Forelimb muscle (tissue), 1 donor: ENCODE results near the gene FAM170A. TPM values are rescaled to one million over a fixed set of nuclear protein-coding genes. Genes with fewer than 3 reads are reported as not detected.

Source experiments
- DNase-seq: peaks from one replicate; pipeline ENCODE4 v3.0.0-alpha.2; 2013; ENCODE audit warnings: low read depth
- polyA plus RNA-seq: library from polyadenylated mRNA; unstranded; fragments of 120-200 nt; gene quantifications from one replicate; pipeline ENCODE4 v1.2.1, GENCODE V29; 2013; ENCODE audit not compliant: insufficient read length

The FAM170A gene
- not detected for polyA plus RNA-seq

GRCh38 chr5:119629339-119629738 lies at the start of gene FAM170A:
TSS of gene FAM170A (plus strand) at chr5:119629558. CDS start at chr5:119629769, 211 bp downstream.
- no peak for DNase-seq

GRCh38 chr5:119582987-119583386 lies 46.4 kb upstream of the FAM170A start:
- no peak for DNase-seq

- DNase-seq = no peak
Measured at GRCh38 chr5:119583684-119584083, 45.7 kb upstream of the FAM170A start.

- DNase-seq = no peak
Measured at GRCh38 chr5:119596046-119596445, 33.3 kb upstream of the FAM170A start.

GRCh38 chr5:119597728-119598298 lies 31.5 kb upstream of the FAM170A start:
- DNase-seq = no peak

GRCh38 chr5:119613937-119614336 lies 15.4 kb upstream of the FAM170A start:
- DNase-seq = no peak

- DNase-seq = no peak
Measured at GRCh38 chr5:119614838-119615237, 14.5 kb upstream of the FAM170A start.

- DNase-seq = no peak
Measured at GRCh38 chr5:119626086-119626485, 3.3 kb upstream of the FAM170A start.

GRCh38 chr5:119630752-119631440 lies 1.5 kb downstream of the FAM170A start:
- no peak for DNase-seq

- DNase-seq = no peak
Measured at GRCh38 chr5:119631660-119632059, 2.3 kb downstream of the FAM170A start.

- no peak for DNase-seq
Measured at GRCh38 chr5:119651486-119651885, 22.1 kb downstream of the FAM170A start.

- no peak for DNase-seq
Measured at GRCh38 chr5:119655061-119655460, 25.7 kb downstream of the FAM170A start.

- no peak for DNase-seq
Measured at GRCh38 chr5:119656023-119656422, 26.7 kb downstream of the FAM170A start.

GRCh38 chr5:119666542-119666941 lies 37.2 kb downstream of the FAM170A start:
- DNase-seq = no peak

- no peak for DNase-seq
Measured at GRCh38 chr5:119678351-119679028, 49.1 kb downstream of the FAM170A start.

- no peak for DNase-seq
Measured at GRCh38 chr5:119680080-119680479, 50.7 kb downstream of the FAM170A start.

- DNase-seq = peak; percentile 6
Measured at GRCh38 chr5:119681734-119682133, 52.4 kb downstream of the FAM170A start.

GRCh38 chr5:119682372-119682771 lies 53.0 kb downstream of the FAM170A start:
- DNase-seq = no peak

Other genes with a start within 250 kb of the FAM170A start
- 60.7 TPM for gene HSD17B4, start 177.1 kb upstream of the FAM170A start, polyA plus RNA-seq